ENCODE measurements around the gene SCNN1G. TPM values are rescaled to one million over a fixed set of nuclear protein-coding genes. Genes with fewer than 3 reads are reported as not detected.

The SCNN1G gene
- total RNA-seq, 1 donor from 2014 or later, result not detected

- Histone ChIP-seq H3K36me3 (ENCODE audit: control insufficient read depth, insufficient read depth, low read length) (no peaks in the 10 kb centered on the region), H3K4me3 (ENCODE audit: low read depth, low read length) (no peak overlapping the region), H3K27me3 (ENCODE audit: control insufficient read depth, insufficient read depth, low read length) (no peaks in the 10 kb centered on the region)
- FAIRE-seq, result no peak
- TF ChIP-seq CTCF (IDR thresholded peaks at IDR 0.05; ENCODE audit: insufficient read depth, low read length, severe bottlenecking), result no peak
- no peak for DNase-seq (ENCODE audit: low read depth)
These were observed 17.8 kb upstream of the SCNN1G start for GRCh38 chr16:23164736-23165135.

- no peaks in the 10 kb centered on the region for H3K27me3 ChIP-seq (ENCODE audit: control insufficient read depth, insufficient read depth, low read length)
- no peak for DNase-seq (ENCODE audit: low read depth)
- no peak for FAIRE-seq
- no peak overlapping the region for H3K4me3 ChIP-seq (ENCODE audit: low read depth, low read length)
- no peak for TF ChIP-seq CTCF (IDR thresholded peaks at IDR 0.05; ENCODE audit: insufficient read depth, low read length, severe bottlenecking)
- no peaks in the 10 kb centered on the region for H3K36me3 ChIP-seq (ENCODE audit: control insufficient read depth, insufficient read depth, low read length)
These were observed 10.0 kb upstream of the SCNN1G start for GRCh38 chr16:23172583-23172982.

GRCh38 chr16:23172994-23173393, 9.6 kb upstream of the SCNN1G start:
- TF ChIP-seq CTCF (IDR thresholded peaks at IDR 0.05; ENCODE audit: insufficient read depth, low read length, severe bottlenecking), result no peak
- Histone ChIP-seq H3K36me3 (ENCODE audit: control insufficient read depth, insufficient read depth, low read length) (no peaks in the 10 kb centered on the region), H3K4me3 (ENCODE audit: low read depth, low read length) (no peak overlapping the region), H3K27me3 (ENCODE audit: control insufficient read depth, insufficient read depth, low read length) (no peaks in the 10 kb centered on the region)
- DNase-seq (ENCODE audit: low read depth) (no peak), FAIRE-seq (no peak)

GRCh38 chr16:23174622-23175021, 7.9 kb upstream of the SCNN1G start:
- FAIRE-seq, result no peak
- DNase-seq (ENCODE audit: low read depth), result peak; percentile 23
- H3K36me3 ChIP-seq (ENCODE audit: control insufficient read depth, insufficient read depth, low read length), result no peaks in the 10 kb centered on the region
- no peaks in the 10 kb centered on the region for H3K27me3 ChIP-seq (ENCODE audit: control insufficient read depth, insufficient read depth, low read length)
- H3K4me3 ChIP-seq (ENCODE audit: low read depth, low read length), result no peak overlapping the region
- TF ChIP-seq CTCF (IDR thresholded peaks at IDR 0.05; ENCODE audit: insufficient read depth, low read length, severe bottlenecking), result no peak

- TF ChIP-seq CTCF (IDR thresholded peaks at IDR 0.05; ENCODE audit: insufficient read depth, low read length, severe bottlenecking), result no peak
- FAIRE-seq, result no peak
These were observed 6.9 kb upstream of the SCNN1G start for GRCh38 chr16:23175651-23176050.

GRCh38 chr16:23181506-23181905, 1.0 kb upstream of the SCNN1G start:
- no peak for DNase-seq (ENCODE audit: low read depth)
- no peak for FAIRE-seq
- peaks cover 26% of the 10 kb centered on the region for H3K27me3 ChIP-seq (ENCODE audit: control insufficient read depth, insufficient read depth, low read length)
- no peaks in the 10 kb centered on the region for H3K36me3 ChIP-seq (ENCODE audit: control insufficient read depth, insufficient read depth, low read length)
- H3K4me3 ChIP-seq (ENCODE audit: low read depth, low read length), result no peak overlapping the region
- no peak for TF ChIP-seq CTCF (IDR thresholded peaks at IDR 0.05; ENCODE audit: insufficient read depth, low read length, severe bottlenecking)

More at GRCh38 chr16:23175651-23176050, 6.9 kb upstream of the SCNN1G start:
- H3K36me3 ChIP-seq (ENCODE audit: control insufficient read depth, insufficient read depth, low read length), result no peaks in the 10 kb centered on the region
- no peak for DNase-seq (ENCODE audit: low read depth)
- H3K27me3 ChIP-seq (ENCODE audit: control insufficient read depth, insufficient read depth, low read length), result no peaks in the 10 kb centered on the region
- H3K4me3 ChIP-seq (ENCODE audit: low read depth, low read length), result no peak overlapping the region
